Measurements from ENCODE around the gene FGD6. TPM values are rescaled to one million over a fixed set of nuclear protein-coding genes. Genes with fewer than 3 reads are reported as not detected.

Gene FGD6
- total RNA-seq, 1 donor from 2014 or later, result 3.7 TPM

DNA sequence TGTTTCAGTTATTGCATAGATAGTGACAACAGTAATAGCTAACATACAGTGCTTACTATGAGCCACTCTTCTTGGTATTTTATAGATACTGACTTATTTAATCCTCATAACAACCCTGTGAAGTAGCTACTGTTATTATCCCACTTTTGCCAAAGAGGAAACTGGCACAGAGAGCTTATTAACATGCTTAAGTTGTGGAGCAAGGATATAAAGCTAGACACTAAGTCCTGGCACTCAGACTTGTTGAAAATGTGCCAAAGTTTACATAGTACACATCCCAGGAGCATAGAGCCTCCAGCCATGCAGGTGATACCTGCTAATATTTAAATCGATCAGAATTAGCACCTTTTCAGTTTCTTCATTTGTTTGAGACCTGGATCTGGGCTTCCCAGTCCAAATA lies 42.1 kb upstream of the FGD6 start:
- DNase-seq (no peak), ATAC-seq (ENCODE audit: low read depth) (no peak)
- TF ChIP-seq, protein P1, sequence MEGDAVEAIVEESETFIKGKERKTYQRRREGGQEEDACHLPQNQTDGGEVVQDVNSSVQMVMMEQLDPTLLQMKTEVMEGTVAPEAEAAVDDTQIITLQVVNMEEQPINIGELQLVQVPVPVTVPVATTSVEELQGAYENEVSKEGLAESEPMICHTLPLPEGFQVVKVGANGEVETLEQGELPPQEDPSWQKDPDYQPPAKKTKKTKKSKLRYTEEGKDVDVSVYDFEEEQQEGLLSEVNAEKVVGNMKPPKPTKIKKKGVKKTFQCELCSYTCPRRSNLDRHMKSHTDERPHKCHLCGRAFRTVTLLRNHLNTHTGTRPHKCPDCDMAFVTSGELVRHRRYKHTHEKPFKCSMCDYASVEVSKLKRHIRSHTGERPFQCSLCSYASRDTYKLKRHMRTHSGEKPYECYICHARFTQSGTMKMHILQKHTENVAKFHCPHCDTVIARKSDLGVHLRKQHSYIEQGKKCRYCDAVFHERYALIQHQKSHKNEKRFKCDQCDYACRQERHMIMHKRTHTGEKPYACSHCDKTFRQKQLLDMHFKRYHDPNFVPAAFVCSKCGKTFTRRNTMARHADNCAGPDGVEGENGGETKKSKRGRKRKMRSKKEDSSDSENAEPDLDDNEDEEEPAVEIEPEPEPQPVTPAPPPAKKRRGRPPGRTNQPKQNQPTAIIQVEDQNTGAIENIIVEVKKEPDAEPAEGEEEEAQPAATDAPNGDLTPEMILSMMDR (IDR thresholded peaks at IDR 0.05), result no peak
- Mint-ChIP-seq H3K27me3 (no peaks in the 10 kb centered on the region), H3K9me3 (no peaks in the 10 kb centered on the region), H3K36me3 (ENCODE audit: low read depth) (peaks cover 77% of the 10 kb centered on the region), H3K27ac (no peak overlapping the region), H3K4me3 (no peak overlapping the region), H3K4me1 (no peaks in the 10 kb centered on the region)
- intact Hi-C loops (cut with micrococcal nuclease), result no loop called here
- ChIA-PET CTCF (no interaction called here), POLR2A (no interaction called here)

DNA sequence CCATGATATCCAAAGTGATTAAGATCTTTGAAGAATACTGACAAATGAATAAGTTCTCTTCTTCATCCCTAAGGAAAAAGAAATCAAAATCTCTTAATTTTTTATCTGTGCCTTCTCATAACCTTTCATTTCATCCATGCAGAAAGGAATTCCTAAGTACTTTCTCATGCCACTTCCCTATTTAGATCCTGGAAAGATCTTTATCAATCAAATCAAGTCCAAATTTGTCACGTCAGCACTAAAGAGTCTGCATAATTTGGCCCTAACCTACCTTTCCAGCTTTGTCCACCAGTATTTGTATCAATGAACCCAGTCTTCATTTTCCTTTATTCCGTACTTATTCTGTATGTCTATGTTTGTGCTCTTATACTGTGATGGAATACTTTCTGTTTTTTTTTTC lies 41.5 kb upstream of the FGD6 start:
- TF ChIP-seq, protein P1 (IDR thresholded peaks at IDR 0.05), result no peak
- H3K36me3 Mint-ChIP-seq (ENCODE audit: low read depth), result peaks cover 74% of the 10 kb centered on the region
- DNase-seq (no peak), ATAC-seq (ENCODE audit: low read depth) (no peak)
- ChIA-PET CTCF (no interaction called here), POLR2A (no interaction called here)
- no peak overlapping the region for H3K4me3 Mint-ChIP-seq
- no peak overlapping the region for H3K27ac Mint-ChIP-seq
- no peaks in the 10 kb centered on the region for H3K27me3 Mint-ChIP-seq
- H3K4me1 Mint-ChIP-seq, result no peaks in the 10 kb centered on the region
- intact Hi-C loops (cut with micrococcal nuclease), result no loop called here
- no peaks in the 10 kb centered on the region for H3K9me3 Mint-ChIP-seq

DNA sequence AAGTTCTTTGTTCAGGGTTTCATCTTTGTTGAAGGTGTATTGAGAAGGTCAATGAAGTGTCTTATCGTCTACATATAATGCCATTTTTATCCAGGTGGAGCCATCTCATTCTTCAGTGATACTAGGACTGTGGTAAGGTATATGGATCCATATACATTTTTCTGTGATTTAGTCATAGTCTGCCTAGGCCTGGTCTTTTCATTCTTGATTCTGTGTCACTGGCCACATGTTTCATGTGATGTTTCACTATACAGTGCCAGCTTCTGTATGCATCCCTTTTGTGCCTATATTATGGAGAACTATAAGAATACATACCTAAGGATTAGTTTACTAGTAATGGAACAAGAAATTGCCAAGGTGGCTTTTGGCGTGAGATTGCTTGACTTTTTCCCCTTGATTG lies 40.9 kb upstream of the FGD6 start:
- intact Hi-C loops (cut with micrococcal nuclease), result no loop called here
- Mint-ChIP-seq H3K36me3 (ENCODE audit: low read depth) (peaks cover 73% of the 10 kb centered on the region), H3K27ac (no peak overlapping the region), H3K4me1 (no peaks in the 10 kb centered on the region), H3K27me3 (no peaks in the 10 kb centered on the region), H3K4me3 (no peak overlapping the region), H3K9me3 (no peaks in the 10 kb centered on the region)
- CTCF ChIA-PET, result no interaction called here
- POLR2A ChIA-PET, result no interaction called here
- TF ChIP-seq, protein P1 (IDR thresholded peaks at IDR 0.05), result no peak
- no peak for DNase-seq
- ATAC-seq (ENCODE audit: low read depth), result no peak

DNA sequence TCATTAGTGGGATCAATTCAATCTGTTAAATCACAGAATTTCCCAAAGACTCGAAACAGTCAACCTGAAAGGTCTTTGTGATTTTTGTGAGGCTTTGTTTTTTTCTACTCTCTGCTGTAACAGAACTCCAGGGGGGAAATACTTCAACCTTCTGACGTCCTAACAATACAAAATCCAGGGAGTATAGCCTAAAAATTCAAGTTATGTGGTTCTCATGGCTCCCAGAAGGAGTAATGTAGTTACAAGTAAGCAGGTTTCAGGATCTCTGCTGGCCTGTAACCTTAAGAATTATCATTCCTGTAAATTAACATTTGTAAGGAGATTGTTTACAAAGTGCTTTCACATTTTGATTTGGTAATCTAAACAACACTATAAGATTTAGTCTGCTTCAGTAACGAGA lies 40.3 kb upstream of the FGD6 start:
- intact Hi-C loops (cut with micrococcal nuclease), result no loop called here
- DNase-seq (no peak), ATAC-seq (ENCODE audit: low read depth) (no peak)
- H3K27me3 Mint-ChIP-seq, result no peaks in the 10 kb centered on the region
- no peaks in the 10 kb centered on the region for H3K9me3 Mint-ChIP-seq
- no peak overlapping the region for H3K27ac Mint-ChIP-seq
- H3K36me3 Mint-ChIP-seq (ENCODE audit: low read depth), result peaks cover 70% of the 10 kb centered on the region
- H3K4me3 Mint-ChIP-seq, result no peak overlapping the region
- ChIA-PET CTCF (no interaction called here), POLR2A (no interaction called here)
- TF ChIP-seq, protein P1 (IDR thresholded peaks at IDR 0.05), result no peak
- H3K4me1 Mint-ChIP-seq, result no peaks in the 10 kb centered on the region

DNA sequence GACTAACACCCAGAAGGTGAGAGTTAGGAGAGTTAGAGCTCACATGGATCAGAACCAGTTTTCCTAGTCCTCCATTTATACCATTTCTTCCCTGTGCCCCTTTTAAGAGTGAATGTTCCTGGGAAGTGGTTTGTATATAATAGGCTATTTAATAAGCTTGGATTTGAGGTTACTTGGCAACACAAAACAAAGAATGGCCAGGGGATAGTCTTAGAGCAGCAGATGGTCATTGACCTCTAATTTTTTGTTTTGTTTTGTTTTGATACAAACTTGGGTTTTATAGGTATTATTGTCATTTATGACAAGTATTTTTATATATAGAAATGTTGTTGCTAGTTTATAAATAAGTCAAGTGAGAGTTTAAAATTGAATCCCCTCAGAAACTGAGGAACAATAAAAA lies 36.1 kb upstream of the FGD6 start:
- Mint-ChIP-seq H3K36me3 (ENCODE audit: low read depth) (peaks cover 59% of the 10 kb centered on the region), H3K27me3 (no peaks in the 10 kb centered on the region), H3K27ac (no peak overlapping the region), H3K4me3 (no peak overlapping the region), H3K9me3 (no peaks in the 10 kb centered on the region), H3K4me1 (peaks cover 2% of the 10 kb centered on the region)
- DNase-seq (no peak), ATAC-seq (ENCODE audit: low read depth) (no peak)
- ChIA-PET CTCF (no interaction called here), POLR2A (no interaction called here)
- TF ChIP-seq, protein P1 (IDR thresholded peaks at IDR 0.05), result no peak
- intact Hi-C loops (cut with micrococcal nuclease), result no loop called here

Measured in activated B cell treated with CpG ODN at 0.5 μM for 24 hours (primary cell).